ENCODE measurements around the gene DPEP2. TPM values are rescaled to one million over a fixed set of nuclear protein-coding genes. Genes with fewer than 3 reads are reported as not detected.
"Not testable (repeated sequence)": the region's sequence is repeated elsewhere in the genome, so short reads cannot be mapped to it uniquely, and the experiment has no call there.

Gene DPEP2, protein sequence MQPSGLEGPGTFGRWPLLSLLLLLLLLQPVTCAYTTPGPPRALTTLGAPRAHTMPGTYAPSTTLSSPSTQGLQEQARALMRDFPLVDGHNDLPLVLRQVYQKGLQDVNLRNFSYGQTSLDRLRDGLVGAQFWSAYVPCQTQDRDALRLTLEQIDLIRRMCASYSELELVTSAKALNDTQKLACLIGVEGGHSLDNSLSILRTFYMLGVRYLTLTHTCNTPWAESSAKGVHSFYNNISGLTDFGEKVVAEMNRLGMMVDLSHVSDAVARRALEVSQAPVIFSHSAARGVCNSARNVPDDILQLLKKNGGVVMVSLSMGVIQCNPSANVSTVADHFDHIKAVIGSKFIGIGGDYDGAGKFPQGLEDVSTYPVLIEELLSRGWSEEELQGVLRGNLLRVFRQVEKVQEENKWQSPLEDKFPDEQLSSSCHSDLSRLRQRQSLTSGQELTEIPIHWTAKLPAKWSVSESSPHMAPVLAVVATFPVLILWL
- total RNA-seq: 1 to 10 TPM; 2.2 to 2.3 TPM

DNA sequence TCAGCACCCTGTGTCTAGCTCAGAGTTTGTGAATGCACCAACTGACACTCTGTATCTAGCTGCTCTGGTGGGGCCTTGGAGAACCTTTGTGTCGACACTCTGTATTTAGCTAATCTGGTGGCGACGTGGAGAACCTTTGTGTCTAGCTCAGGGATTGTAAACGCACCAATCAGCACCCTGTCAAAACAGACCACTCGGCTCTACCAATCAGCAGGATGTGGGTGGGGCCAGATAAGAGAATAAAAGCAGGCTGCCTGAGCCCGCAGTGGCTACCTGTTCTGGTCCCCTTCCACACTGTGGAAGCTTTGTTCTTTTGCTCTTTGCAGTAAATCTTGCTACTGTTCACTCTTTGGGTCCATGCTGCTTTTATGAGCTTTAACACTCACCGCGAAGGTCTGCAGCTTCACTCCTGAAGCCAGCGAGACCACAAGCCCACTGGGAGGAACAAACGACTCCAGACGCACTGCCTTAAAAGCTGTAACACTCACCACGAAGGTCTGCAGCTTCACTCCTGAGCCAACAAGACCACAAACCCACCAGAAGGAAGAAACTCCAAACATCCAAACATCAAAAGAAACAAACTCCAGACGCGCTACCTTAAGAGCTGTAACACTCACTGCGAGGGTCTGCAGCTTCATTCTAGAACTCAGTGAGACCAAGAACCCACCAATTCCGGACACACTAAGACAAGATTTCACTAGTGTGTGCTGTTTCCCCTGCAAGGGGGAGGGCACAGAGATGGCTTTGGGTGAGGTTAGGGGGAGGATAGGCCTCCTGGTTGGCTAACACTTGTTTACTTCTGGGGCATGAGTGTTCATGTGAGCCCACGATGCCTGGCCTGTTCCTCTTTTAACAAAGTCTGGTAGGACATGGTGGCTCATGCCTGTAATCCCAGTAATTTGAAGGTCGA, at the start of gene DPEP2:
DPEP2 (minus strand) TSS at position 706 of the 910 bp plus-strand sequence. CDS start 6,272 bp downstream, outside the sequence.
- H3K36me3 Mint-ChIP-seq; H3K27me3 Mint-ChIP-seq; DNase-seq (ENCODE audit: low spot score); H3K9me3 Mint-ChIP-seq: not testable (repeated sequence)
- Mint-ChIP-seq H3K4me1 (ENCODE audit: low read depth in 2 of 2) (peaks cover 30 to 33% of the 10 kb centered on the region in 2 donors), H3K27ac (peak within 1 kb of the TSS; percentile 72 to 76), H3K4me3 (peak within 1 kb of the TSS; percentile 76)
- peak; percentile 85 to 89 for ATAC-seq

DNA sequence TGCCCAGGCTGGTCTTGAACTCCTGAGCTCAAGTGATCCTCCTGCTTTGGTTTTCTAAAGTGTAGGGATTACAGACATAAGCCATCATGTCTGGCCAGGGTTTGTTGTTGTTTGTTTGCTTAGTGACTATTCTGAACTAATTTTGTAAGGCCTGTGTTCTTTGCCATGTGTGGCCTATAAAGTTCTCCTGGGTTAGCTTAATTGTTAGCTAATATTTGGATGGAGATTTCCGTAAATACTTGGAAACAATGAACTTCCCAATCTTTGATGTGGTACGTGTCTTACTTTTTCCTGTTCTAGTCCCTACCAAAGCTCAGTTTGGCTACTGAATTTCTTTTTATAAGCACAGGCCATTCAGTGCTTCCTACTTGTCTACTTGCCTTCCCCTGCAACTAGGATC, 48.7 kb upstream of the DPEP2 start:
- Mint-ChIP-seq H3K4me1 (ENCODE audit: low read depth in 2 of 2) (peaks cover 3 to 8% of the 10 kb centered on the region in 2 donors), H3K36me3 (peaks cover 4% of the 10 kb centered on the region), H3K27me3 (no peaks in the 10 kb centered on the region), H3K4me3 (no peak overlapping the region), H3K27ac (peak overlapping the region in 1 of 2 donors; percentile 22), H3K9me3 (no peaks in the 10 kb centered on the region)
- DNase-seq (ENCODE audit: low spot score): no peak
- no peak for ATAC-seq

DNA sequence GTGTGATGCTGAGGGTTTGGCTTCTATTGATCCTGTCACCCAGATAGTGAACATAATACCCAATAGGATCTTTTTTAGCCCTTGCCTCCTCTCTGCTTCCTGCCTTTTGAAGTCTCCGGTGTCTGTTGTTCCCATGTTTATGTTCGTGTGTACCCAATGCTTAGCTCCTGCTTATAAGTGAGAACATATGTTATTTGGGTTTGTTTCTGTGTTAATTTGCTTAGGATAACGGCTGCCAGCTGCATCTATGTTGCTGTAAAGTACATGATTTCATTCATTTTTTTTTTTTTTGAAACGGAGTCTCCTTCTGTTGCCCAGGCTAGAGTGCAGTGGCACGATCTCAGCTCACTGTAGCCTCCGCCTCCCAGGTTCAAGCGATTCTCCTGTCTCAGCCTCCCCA, 46.8 kb upstream of the DPEP2 start:
- H3K4me3 Mint-ChIP-seq: no peak overlapping the region

DNA sequence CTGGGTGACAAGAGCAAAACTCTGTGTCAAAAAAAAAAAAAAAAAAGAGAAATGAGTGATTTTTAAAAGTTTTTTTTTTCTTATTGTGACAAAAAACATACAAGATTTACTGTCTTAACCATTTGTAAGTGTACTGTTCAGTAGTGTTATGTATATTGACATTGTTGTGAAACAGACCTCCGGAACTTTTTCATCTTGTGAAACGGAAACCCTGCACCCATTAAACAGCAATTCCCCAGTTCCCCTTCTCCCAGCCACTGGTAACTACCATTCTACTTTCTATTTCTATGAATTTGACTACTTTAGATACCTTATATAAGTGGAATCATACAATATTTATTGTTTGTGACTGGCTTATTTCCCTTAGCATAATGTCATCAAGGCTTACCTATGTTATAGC, 42.5 kb upstream of the DPEP2 start:
- H3K27me3 Mint-ChIP-seq: no peaks in the 10 kb centered on the region
- peaks cover 8 to 23% of the 10 kb centered on the region in 2 donors for H3K4me1 Mint-ChIP-seq (ENCODE audit: low read depth in 2 of 2)
- ATAC-seq (no peak), DNase-seq (ENCODE audit: low spot score) (no peak)
- no peak overlapping the region for H3K27ac Mint-ChIP-seq
- peaks cover 11% of the 10 kb centered on the region for H3K36me3 Mint-ChIP-seq
- H3K9me3 Mint-ChIP-seq: no peaks in the 10 kb centered on the region
- no peak overlapping the region for H3K4me3 Mint-ChIP-seq

More for the DNA sequence above, 46.8 kb upstream of the DPEP2 start:
- peaks cover 4% of the 10 kb centered on the region for H3K36me3 Mint-ChIP-seq
- no peak overlapping the region for H3K27ac Mint-ChIP-seq
- no peaks in the 10 kb centered on the region for H3K27me3 Mint-ChIP-seq
- ATAC-seq (no peak), DNase-seq (ENCODE audit: low spot score) (no peak)
- H3K9me3 Mint-ChIP-seq: no peaks in the 10 kb centered on the region
- peaks cover 3 to 8% of the 10 kb centered on the region in 2 donors for H3K4me1 Mint-ChIP-seq (ENCODE audit: low read depth in 2 of 2)

DNA sequence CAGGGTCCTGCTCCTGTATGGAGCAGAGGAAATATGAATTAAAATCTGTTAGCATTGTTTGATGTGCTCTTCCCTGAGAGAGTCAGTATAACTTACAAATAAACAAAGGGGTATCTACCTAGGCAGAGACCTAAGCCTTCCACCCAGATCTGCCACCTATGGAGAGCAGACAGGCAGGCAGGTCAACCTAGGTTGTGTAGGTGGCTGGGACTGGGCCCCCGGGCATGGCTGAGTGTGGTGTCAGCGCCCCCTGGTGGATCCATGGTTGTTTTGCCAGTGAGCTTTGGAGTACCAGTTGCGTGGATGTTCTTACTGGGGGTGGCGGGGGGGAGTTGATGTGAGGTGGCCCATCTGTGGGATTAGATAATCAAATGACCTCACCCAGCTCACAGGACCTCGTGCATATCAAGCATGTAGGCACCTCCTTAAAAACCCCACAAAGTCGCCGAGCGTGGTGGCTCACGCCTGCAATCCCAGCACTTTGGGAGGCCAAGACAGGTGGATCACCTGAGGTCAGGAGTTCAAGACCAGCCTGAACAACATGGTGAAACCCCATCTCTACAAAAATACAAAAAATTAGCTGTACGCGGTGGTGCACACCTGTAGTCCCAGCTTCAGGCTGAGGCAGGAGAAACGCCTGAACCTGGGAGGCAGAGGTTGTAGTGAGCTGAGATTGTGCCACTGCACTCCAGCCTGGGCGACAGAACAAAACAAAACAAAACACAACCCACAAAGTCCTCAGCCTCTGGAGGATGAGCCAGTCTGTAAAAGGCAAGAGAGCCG, 41.4 kb upstream of the DPEP2 start:
- H3K27me3 Mint-ChIP-seq: no peaks in the 10 kb centered on the region
- H3K9me3 Mint-ChIP-seq: no peaks in the 10 kb centered on the region
- peaks cover 11 to 27% of the 10 kb centered on the region in 2 donors for H3K4me1 Mint-ChIP-seq (ENCODE audit: low read depth in 2 of 2)
- ATAC-seq (peak; percentile 93 to 94), DNase-seq (ENCODE audit: low spot score) (peak; percentile 89)
- H3K36me3 Mint-ChIP-seq: peaks cover 11% of the 10 kb centered on the region
- H3K4me3 Mint-ChIP-seq: no peak overlapping the region
- H3K27ac Mint-ChIP-seq: peak overlapping the region; percentile 15 to 72

DNA sequence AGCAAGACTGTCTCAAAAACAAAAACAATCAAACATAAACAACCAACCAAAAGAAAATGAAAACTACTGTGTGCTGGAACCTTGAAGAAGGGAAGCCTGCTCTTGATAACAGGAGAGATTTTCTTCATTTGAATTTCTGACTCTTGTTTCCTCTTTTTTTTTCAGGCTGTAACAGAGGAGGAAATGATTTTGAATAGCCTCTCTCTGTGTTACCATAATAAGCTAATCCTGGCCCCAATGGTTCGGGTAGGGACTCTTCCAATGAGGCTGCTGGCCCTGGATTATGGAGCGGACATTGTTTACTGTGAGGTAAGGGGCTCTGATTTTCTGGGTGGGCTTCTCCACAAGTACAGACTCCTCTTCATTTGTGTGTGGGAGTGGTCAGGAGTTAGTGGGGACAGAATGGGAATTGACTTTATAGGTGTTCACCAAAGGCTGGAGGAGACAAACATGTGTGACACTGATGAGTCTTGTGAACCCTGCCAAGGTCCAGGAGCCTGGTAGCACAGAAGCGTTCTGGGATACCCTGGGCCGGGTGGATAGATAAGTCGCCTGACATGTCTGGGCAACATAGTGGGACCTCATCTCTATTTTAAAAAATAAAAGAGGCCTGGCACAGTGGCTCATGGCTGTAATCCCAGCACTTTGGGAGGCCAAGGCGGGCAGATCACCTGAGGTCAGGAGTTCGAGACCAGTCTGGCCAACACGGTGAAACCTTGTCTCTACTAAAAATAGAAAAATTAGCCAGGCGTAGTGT, 38.7 kb upstream of the DPEP2 start:
- H3K4me1 Mint-ChIP-seq (ENCODE audit: low read depth in 2 of 2): peaks cover 13 to 29% of the 10 kb centered on the region in 2 donors
- ATAC-seq (no peak), DNase-seq (ENCODE audit: low spot score) (no peak)
- peaks cover 11% of the 10 kb centered on the region for H3K36me3 Mint-ChIP-seq
- H3K27me3 Mint-ChIP-seq: no peaks in the 10 kb centered on the region
- H3K9me3 Mint-ChIP-seq: no peaks in the 10 kb centered on the region
- H3K4me3 Mint-ChIP-seq: no peak overlapping the region
- peak overlapping the region; percentile 49 to 58 for H3K27ac Mint-ChIP-seq

DNA sequence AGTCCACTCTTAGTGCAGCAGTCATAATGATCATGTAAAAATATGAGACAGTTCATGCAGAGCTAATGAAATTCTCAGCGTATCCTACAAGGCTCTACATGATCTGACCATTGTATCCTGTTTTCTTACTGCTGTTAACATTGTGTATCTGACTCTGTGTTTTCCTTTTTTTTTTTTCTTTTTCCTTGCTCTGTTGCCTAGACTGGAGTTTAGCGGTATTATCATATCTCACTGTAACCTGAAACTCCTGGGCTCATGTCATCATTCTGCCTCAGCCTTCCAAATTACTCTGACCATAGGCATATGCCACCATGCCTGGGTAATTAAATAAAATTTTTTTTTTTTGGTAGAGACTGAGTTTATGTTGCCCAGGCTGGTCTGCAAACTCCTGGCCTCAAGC, 35.9 kb upstream of the DPEP2 start:
- DNase-seq (ENCODE audit: low spot score): no peak
- no peaks in the 10 kb centered on the region for H3K27me3 Mint-ChIP-seq
- H3K36me3 Mint-ChIP-seq: peaks cover 11% of the 10 kb centered on the region
- no peak overlapping the region for H3K27ac Mint-ChIP-seq
- H3K9me3 Mint-ChIP-seq: no peaks in the 10 kb centered on the region
- H3K4me1 Mint-ChIP-seq (ENCODE audit: low read depth in 2 of 2): peaks cover 25 to 41% of the 10 kb centered on the region in 2 donors
- no peak for ATAC-seq
- H3K4me3 Mint-ChIP-seq: no peak overlapping the region

DNA sequence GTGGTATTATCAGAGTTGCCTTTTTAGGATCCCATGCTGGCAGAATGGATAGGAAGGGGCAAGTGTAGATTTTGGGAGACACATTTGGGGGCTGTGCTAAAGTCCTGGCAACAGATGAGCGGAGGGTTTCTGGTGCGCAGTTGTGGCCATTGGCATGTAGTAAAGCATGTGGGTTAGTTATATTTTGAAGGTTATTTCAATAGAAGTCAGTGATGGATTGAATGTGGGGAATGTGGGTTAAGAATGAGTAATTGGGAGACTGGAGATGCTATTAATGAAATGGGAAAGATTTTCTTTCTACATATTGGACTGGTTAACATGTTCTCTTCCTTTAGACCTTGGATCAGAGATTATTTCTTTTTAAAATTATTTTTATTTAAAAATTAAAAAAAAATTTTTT, 33.8 kb upstream of the DPEP2 start:
- H3K9me3 Mint-ChIP-seq: no peaks in the 10 kb centered on the region
- H3K27ac Mint-ChIP-seq: peak overlapping the region in 1 of 2 donors; percentile 72
- DNase-seq (ENCODE audit: low spot score): no peak
- H3K36me3 Mint-ChIP-seq: no peaks in the 10 kb centered on the region
- no peaks in the 10 kb centered on the region for H3K27me3 Mint-ChIP-seq
- H3K4me3 Mint-ChIP-seq: no peak overlapping the region
- ATAC-seq: no peak
- peaks cover 22 to 33% of the 10 kb centered on the region in 2 donors for H3K4me1 Mint-ChIP-seq (ENCODE audit: low read depth in 2 of 2)

DNA sequence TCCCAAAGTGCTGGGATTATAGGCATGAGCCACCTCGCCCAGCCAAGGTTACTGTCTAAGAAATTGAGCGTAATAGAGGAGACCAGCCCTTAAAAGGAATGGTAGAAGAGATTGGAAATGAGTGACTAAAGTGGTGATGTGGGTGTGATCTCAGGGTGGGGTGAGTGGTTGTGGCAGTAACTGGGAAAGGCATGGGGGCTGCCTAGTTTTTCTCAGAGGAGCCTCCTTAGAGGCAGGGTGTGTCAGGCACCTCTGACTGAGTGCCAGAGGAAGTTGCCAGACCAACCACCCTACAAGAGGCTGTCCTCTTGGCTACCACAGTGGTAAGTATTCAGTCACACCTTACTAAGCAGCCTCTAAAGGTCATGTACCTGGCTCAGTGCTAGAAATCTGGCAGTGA, 32.7 kb upstream of the DPEP2 start:
- Mint-ChIP-seq H3K27me3 (no peaks in the 10 kb centered on the region), H3K4me1 (ENCODE audit: low read depth in 2 of 2) (peaks cover 26 to 28% of the 10 kb centered on the region in 2 donors), H3K36me3 (peaks cover 7% of the 10 kb centered on the region), H3K9me3 (no peaks in the 10 kb centered on the region), H3K4me3 (peak overlapping the region; percentile 20), H3K27ac (peak overlapping the region; percentile 63 to 72)
- DNase-seq (ENCODE audit: low spot score): peak; percentile 69
- peak; percentile 92 for ATAC-seq

DNA sequence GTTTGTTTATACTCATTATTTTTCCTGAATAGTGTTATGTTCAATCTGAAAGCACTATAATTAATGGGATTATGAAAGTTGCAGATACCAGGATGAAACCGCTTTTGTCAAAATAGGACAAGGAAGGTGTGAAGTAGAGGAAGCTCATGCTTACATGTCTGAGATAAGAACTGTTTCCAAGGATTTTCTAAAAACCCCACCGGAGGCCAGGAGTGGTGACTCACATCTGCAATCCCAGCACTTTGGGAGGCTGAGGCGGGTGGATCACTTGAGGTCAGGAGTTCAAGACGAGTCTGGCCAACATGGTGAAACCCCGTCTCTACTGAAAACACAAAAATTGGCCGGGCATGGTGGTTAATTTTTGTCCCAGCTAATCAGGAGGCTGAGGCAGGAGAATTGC, 30.8 kb upstream of the DPEP2 start:
- not testable (repeated sequence) for ATAC-seq; H3K27me3 Mint-ChIP-seq; H3K4me3 Mint-ChIP-seq; H3K9me3 Mint-ChIP-seq; DNase-seq (ENCODE audit: low spot score); H3K27ac Mint-ChIP-seq; H3K36me3 Mint-ChIP-seq
- peaks cover 20 to 23% of the 10 kb centered on the region in 2 donors for H3K4me1 Mint-ChIP-seq (ENCODE audit: low read depth in 2 of 2)

DNA sequence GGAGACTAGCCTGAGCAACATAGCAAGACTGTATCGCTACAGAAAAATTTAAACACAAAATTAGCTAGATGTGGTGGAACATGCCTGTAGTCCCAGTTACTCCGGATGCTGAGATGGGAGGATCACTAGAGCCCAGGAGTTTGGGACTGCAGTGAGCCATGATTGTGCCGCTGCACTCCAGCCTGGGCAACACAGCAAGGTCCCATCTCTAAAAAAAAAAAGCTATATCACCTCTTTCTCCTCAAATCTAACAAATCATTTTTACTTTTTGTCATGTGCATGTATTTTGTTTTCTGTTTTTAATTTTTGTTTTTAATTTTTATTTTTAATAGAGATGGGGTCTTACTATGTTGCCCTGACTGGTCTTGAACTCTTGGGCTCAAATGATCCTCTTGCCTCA, 29.7 kb upstream of the DPEP2 start:
- H3K36me3 Mint-ChIP-seq: peaks cover 7% of the 10 kb centered on the region
- no peaks in the 10 kb centered on the region for H3K27me3 Mint-ChIP-seq
- no peaks in the 10 kb centered on the region for H3K9me3 Mint-ChIP-seq
- H3K4me3 Mint-ChIP-seq: no peak overlapping the region
- DNase-seq (ENCODE audit: low spot score) (no peak), ATAC-seq (no peak)
- peaks cover 20 to 23% of the 10 kb centered on the region in 2 donors for H3K4me1 Mint-ChIP-seq (ENCODE audit: low read depth in 2 of 2)
- H3K27ac Mint-ChIP-seq: no peak overlapping the region

DNA sequence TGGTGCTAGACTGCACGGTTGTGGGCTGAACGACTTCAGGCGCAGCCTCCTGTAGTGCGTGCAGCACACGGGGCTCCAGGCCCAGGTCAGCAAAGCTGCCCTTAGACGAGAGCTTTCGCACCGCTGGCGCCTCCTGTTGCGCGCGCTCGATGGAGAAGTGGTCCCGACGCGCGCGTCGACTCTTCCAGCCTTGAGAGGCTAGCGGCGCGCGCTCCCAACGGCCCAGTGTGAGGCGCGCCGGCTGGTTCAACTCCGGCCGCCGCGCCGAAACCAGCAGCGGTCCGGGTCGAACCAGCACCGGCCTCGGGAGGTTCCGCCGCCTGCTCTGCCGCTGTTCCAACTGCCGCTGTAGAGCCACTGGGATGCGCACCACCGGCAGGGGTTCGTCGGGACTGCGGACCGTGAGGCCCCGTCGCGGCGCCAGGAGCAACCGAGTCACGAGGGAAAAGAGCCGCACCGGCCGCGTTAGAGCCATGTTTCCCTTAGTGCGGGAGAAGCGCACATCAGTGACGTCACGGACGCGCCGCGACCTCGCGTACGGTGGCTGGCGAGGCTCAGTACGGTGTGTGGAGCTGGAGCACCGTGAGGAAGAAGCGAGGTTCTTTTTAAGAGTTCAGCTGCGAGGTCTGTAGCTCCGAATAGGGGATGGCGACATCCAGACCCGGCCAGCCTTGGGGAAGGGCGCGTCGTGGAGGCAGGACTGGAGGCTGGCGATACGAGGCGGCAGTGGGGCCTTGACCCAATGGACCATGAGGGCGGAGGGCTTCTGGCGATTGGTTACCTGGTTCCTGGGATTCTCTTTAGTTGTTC, 23.6 kb upstream of the DPEP2 start, which contains the start of the genes DDX28 and DUS2:
DDX28 (minus strand) TSS at position 505 of the 810 bp plus-strand sequence; CDS start at position 475, 30 bp downstream.
DUS2 (plus strand) TSS at position 557 of the 810 bp plus-strand sequence. CDS start 14,740 bp downstream, outside the sequence.
- ATAC-seq (peak; percentile 96), DNase-seq (ENCODE audit: low spot score) (peak; percentile 93)
- Mint-ChIP-seq H3K9me3 (no peaks in the 10 kb centered on the region), H3K4me1 (ENCODE audit: low read depth in 2 of 2) (peaks cover 21 to 25% of the 10 kb centered on the region in 2 donors), H3K27ac (peak within 1 kb of the TSS; percentile 88 to 100), H3K36me3 (peaks cover 5% of the 10 kb centered on the region), H3K4me3 (peak within 1 kb of the TSS; percentile 96), H3K27me3 (no peaks in the 10 kb centered on the region)
